Heart right ventricle (tissue), 16 donors: ENCODE data around the gene ATG12. TPM values are rescaled to one million over a fixed set of nuclear protein-coding genes. Genes with fewer than 3 reads are reported as not detected.
A peak's percentile ranks its signal among the peaks of the same experiment; 100 is the strongest.

ENCODE experiments used
- ATAC-seq, 8 donors: fragments of 200-7000 bp; cut with Tn5 transposase; one replicate each; pipeline ENCODE4 v1.9.1; 2020; ENCODE audit warnings: mild to moderate bottlenecking in 8 of 8, moderate library complexity in 8 of 8, moderate number of reproducible peaks in 1 of 8
- DNase-seq, 2 donors: peaks; one replicate each; pipeline ENCODE4 v3.0.0-alpha.2; 2020
- H3K27ac ChIP-seq, 10 donors: fragments of 200-600 bp; sonication (generic) in 2 of 10; one replicate each; pipeline versions ENCODE4 v1.5.0 to v1.8.0; 2020 to 2022; ENCODE audit warnings: mild to moderate bottlenecking in 3 of 10
- H3K27me3 ChIP-seq, 7 donors: fragments of 200-600 bp; one replicate each; pipeline ENCODE4 v1.8.0; 2021 to 2022; ENCODE audit warnings: mild to moderate bottlenecking in 2 of 7
- H3K36me3 ChIP-seq, 9 donors: fragments of 200-600 bp; sonication (generic) in 1 of 9; one replicate each; pipeline versions ENCODE4 v1.5.0 to v1.8.0; 2020 to 2022; ENCODE audit warnings: mild to moderate bottlenecking in 2 of 9
- H3K4me1 ChIP-seq, 9 donors: fragments of 200-600 bp; sonication (generic) in 1 of 9; one replicate each; pipeline versions ENCODE4 v1.5.0 to v1.8.0; 2020 to 2022; ENCODE audit warnings: mild to moderate bottlenecking in 4 of 9
- H3K4me3 ChIP-seq, 10 donors: fragments of 200-600 bp; sonication (generic) in 2 of 10; one replicate each; pipeline versions ENCODE4 v1.5.0 to v1.8.0; 2020 to 2022; ENCODE audit warnings: mild to moderate bottlenecking in 7 of 10, moderate library complexity in 2 of 10
- H3K9me3 ChIP-seq, 11 donors: fragments of 200-600 bp in 10 of 11; sonication (generic) in 2 of 11; one replicate each; pipeline versions ENCODE4 v1.5.0 to v1.8.0; 2013 to 2022; ENCODE audit warnings: mild to moderate bottlenecking in 2 of 11, control low read depth in 1 of 11, moderate library complexity in 1 of 11
- CTCF ChIP-seq, 9 donors: fragments of 200-600 bp; sonication (generic) in 2 of 9; IDR thresholded peaks; one replicate each; pipeline versions ENCODE4 v1.5.0 to v1.8.0; 2021 to 2022; ENCODE audit warnings: antibody characterized with exemption in 9 of 9, mild to moderate bottlenecking in 5 of 9, moderate library complexity in 1 of 9
- WGBS, 2 donors: extraction: QIAGEN DNeasy Blood & Tissue Kit; methylation state at CpG; one replicate each; pipeline ENCODE4 v1.1.7; 2013; ENCODE audit warnings: inconsistent platforms in 1 of 2; 5-methylcytosine and 5-hydroxymethylcytosine counted together
- intact Hi-C, 10 donors: fragments of 100-400 bp; cut with DNase I; formaldehyde crosslinking; loops; one replicate each; pipeline versions ENCODE4 v1.11.1 to v1.14.2; 2022
- polyA plus RNA-seq, 2 donors: library from polyadenylated mRNA; stranded (reverse); fragments of 200-250 nt; gene quantifications; one replicate each; pipeline ENCODE4 v1.2.3, GENCODE V29; 2013
- total RNA-seq, 10 donors: library from RNA; stranded (reverse); fragmentation: NEBNext Ultra II Directional in 3 of 10; extraction: Animal tissue kit (Norgen Biotek cat#: 25700) in 3 of 10; gene quantifications; one replicate each; pipeline versions ENCODE4 v1.2.1 to v1.2.4, GENCODE V29; 2021 to 2023
- donor health status: Arrhythmogenic right ventricular cardiomyopathy.
- donor health status: ischemic (EF 13 %, LVEDD 7.1; RV severe dilation, severe dysfunction).
- donor health status: healthy with polysubstance abuse.
- donor health status: DM: no; HTN: yes; CAD: no.
- donor health status: DM: no; HTN: no; CAD: no.
- donor health status: ischemic (EF 25% LVEDD 6.9; RV normal size, moderate dysfunction).
- donor health status: ischemic (EF 25% LVEDD 5.7; RV mildly dilated, moderate dysfunction).
- donor health status: healthy.
- donor health status: DM: yes; HTN: yes; CAD: no.
- donor health status: Ischemic cardiomyopathy.
- donor health status: ischemic (EF 35%, LVEDD 5.7; RV mildly dilated, moderate dysfunction).
- donor health status: nonischemic (EF 11% LVEDD 7.7; RV severe dilation, severe dysfunction).
- donor health status: DM: yes; HTN: yes; CAD: no.
- donor health status: PGD.
- donor health status: ischemic (EF 29% LVEDD 5.4; RV normal size, mild dysfunction).
- donor health status: nonischemic (EF 23%, LVEDD 6.1; RV moderate dilation, normal function).

ATG12 gene
- total and polyA plus RNA-seq, 12 donors = 18.0 to 29.8 (median 25.0) TPM

DNA sequence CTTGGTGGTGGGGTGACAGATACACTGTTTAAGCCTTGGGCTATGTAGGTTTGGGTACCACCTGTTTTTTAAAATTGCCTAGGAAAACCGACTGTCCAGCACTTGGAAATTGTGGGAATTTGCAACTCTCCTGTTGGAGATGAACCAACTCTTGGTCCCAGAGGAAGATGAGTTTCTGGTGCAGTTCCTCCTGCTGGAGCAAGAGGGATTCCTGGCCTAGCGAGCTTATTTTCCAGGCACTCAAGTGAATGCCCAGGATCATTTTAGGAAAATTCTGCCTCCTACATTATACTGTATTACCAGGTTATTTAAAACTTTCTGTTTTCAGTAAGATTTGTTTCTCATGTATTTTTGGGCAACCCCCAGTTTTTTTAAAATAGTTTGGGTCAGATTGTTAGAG is 34.1 kb upstream of the ATG12 start:
- H3K9me3 ChIP-seq = peaks cover 0 to 9% (median 0%) of the 10 kb centered on the region in 11 donors
- H3K27me3 ChIP-seq = no peaks in the 10 kb centered on the region
- no peak overlapping the region for H3K27ac ChIP-seq
- intact Hi-C loops = no loop called here
- TF ChIP-seq CTCF (IDR thresholded peaks at IDR 0.05) = peak in 5 of 9 donors; percentile 12 to 33 (median 23)
- no peaks in the 10 kb centered on the region for H3K4me1 ChIP-seq
- H3K4me3 ChIP-seq = no peak overlapping the region
- peaks cover 0 to 36% (median 8%) of the 10 kb centered on the region in 9 donors for H3K36me3 ChIP-seq
- no peak for DNase-seq
- whole genome bisulfite sequencing, 2 donors = 69 to 77% methylated on average over 2 of the region's 2 CpGs
- ATAC-seq = no peak

- no peaks in the 10 kb centered on the region for H3K27me3 ChIP-seq
- H3K4me3 ChIP-seq = no peak overlapping the region
- no peak for DNase-seq
- H3K36me3 ChIP-seq = peaks cover 0 to 52% (median 11%) of the 10 kb centered on the region in 9 donors
- peaks cover 0 to 5% (median 0%) of the 10 kb centered on the region in 11 donors for H3K9me3 ChIP-seq
- no peaks in the 10 kb centered on the region for H3K4me1 ChIP-seq
- H3K27ac ChIP-seq = no peak overlapping the region
- no peak for TF ChIP-seq CTCF (IDR thresholded peaks at IDR 0.05)
- WGBS, 2 donors = 91 to 95% methylated on average over 1 of the region's 1 CpG
- intact Hi-C loops = no loop called here
- ATAC-seq = no peak
These were observed 32.0 kb upstream of the ATG12 start for GRCh38 chr5:115873392-115873791.

DNA sequence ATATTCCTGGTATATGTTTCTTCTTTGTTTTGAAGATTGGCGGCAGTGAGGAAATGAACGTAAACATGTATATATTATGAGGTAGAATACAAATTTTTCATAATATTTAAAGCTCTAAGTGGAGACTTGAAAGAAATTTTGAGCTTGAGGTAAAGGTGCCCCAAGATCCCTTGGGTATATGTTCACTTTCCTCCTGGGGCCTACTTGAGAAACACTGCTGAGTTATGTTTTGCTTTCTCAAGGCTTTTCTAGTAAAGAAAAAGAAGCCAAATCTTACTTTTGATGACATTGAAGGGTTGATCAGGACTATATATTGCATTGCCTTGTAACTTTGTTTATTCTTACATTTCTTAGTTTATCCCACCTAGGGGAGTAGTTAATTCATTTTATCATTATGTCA is 31.1 kb upstream of the ATG12 start:
- Histone ChIP-seq H3K9me3 (peaks cover 0 to 4% (median 0%) of the 10 kb centered on the region in 11 donors), H3K4me3 (no peak overlapping the region), H3K4me1 (no peaks in the 10 kb centered on the region), H3K36me3 (peaks cover 0 to 52% (median 11%) of the 10 kb centered on the region in 9 donors), H3K27me3 (no peaks in the 10 kb centered on the region), H3K27ac (no peak overlapping the region)
- intact Hi-C loops = no loop called here
- 98% methylated on average over 2 of the region's 2 CpGs for WGBS, 2 donors
- no peak for DNase-seq
- no peak for ATAC-seq
- TF ChIP-seq CTCF (IDR thresholded peaks at IDR 0.05) = no peak

GRCh38 chr5:115869256-115869795 is 28.0 kb upstream of the ATG12 start:
- WGBS, 2 donors = 92 to 95% methylated on average over 3 of the region's 3 CpGs
- no peak for TF ChIP-seq CTCF (IDR thresholded peaks at IDR 0.05)
- Histone ChIP-seq H3K4me3 (no peak overlapping the region), H3K9me3 (peaks cover 0 to under 1% (median 0%) of the 10 kb centered on the region in 11 donors), H3K36me3 (peaks cover 0 to 47% (median 11%) of the 10 kb centered on the region in 9 donors), H3K4me1 (peaks cover 0 to 19% (median 0%) of the 10 kb centered on the region in 9 donors), H3K27me3 (no peaks in the 10 kb centered on the region), H3K27ac (no peak overlapping the region)
- intact Hi-C loops = no loop called here
- DNase-seq (no peak), ATAC-seq (no peak)
